Measurements from ENCODE around the gene FMO5.

- no peak for TF ChIP-seq CTCF (conservative IDR thresholded peaks at IDR 0.05; ENCODE audit: low read length)
- TF ChIP-seq EZH2phosphoT487 (IDR thresholded peaks at IDR 0.05; ENCODE audit: borderline replicate concordance, low read depth, low read length): no peak
Observed at GRCh38 chr1:147177611-147178380, 47.3 kb downstream of the FMO5 start.
